HEK293 (cell line): Measurements from ENCODE around the gene SLC25A40.
"Not testable (repeated sequence)": the region's sequence is repeated elsewhere in the genome, so short reads cannot be mapped to it uniquely, and the experiment has no call there.

Experiments used
- CTCF ChIA-PET: fragments of 350-600 bp; formaldehyde crosslinking; extraction: SDS; loops from one replicate; lab custom pipeline; 2021; ENCODE audit warnings: antibody characterized with exemption; lab: Yijun Ruan, JAX
- POLR2A ChIA-PET: fragments of 300-600 bp; formaldehyde crosslinking; extraction: SDS; loops from one replicate; lab custom pipeline; 2020; ENCODE audit warnings: antibody characterized with exemption, inconsistent platforms; lab: Yijun Ruan, JAX
- H3K27ac ChIP-seq: fragments of 200-500 bp; sonication (Bioruptor generic); 2 replicates; pipeline ENCODE4 v1.5.1; 2014; ENCODE audit warnings: low read depth, low read length, control low read depth, inconsistent platforms; ENCODE audit errors: extremely low read depth
- H3K36me3 ChIP-seq, 2 experiments: fragments of 200-500 bp in 1 of 2; sonication (Bioruptor generic) in 1 of 2; 1 replicate in 1 of 2; 2 replicates in 1 of 2; pipeline ENCODE4 v1.5.1; 2014 to 2017; ENCODE audit warnings: inconsistent platforms in 2 of 2, low read length in 2 of 2; ENCODE audit not compliant: control insufficient read depth in 2 of 2, insufficient read depth in 1 of 2
- H3K4me1 ChIP-seq: fragments of 200-500 bp; sonication (Bioruptor generic); 2 replicates; pipeline ENCODE4 v1.5.1; 2014; ENCODE audit warnings: mild to moderate bottlenecking, low read length, inconsistent platforms; ENCODE audit not compliant: control insufficient read depth, insufficient read depth
- H3K4me3 ChIP-seq: 2 replicates; pipeline ENCODE4 v1.5.1; 2011; ENCODE audit warnings: low read depth, mild to moderate bottlenecking, control low read depth, low read length, moderate library complexity
- H3K9me3 ChIP-seq: fragments of 200-500 bp; sonication (Bioruptor generic); 2 replicates; pipeline ENCODE4 v1.5.1; 2014; ENCODE audit warnings: low read depth, low read length, inconsistent platforms; ENCODE audit not compliant: control insufficient read depth, insufficient read depth
- TCF7L2 ChIP-seq: IDR thresholded peaks from 2 replicates; pipeline ENCODE4 v1.6.1; 2011; ENCODE audit warnings: low read depth, mild to moderate bottlenecking, inconsistent platforms, low read length, moderate library complexity, borderline replicate concordance
- WT1 ChIP-seq: fragments of 450-650 bp; formaldehyde crosslinking; IDR thresholded peaks from 2 replicates; pipeline ENCODE4 v1.5.1; 2016; ENCODE audit warnings: missing biosample characterization, missing genetic modification characterization
- ZNF132 ChIP-seq: fragments of 450-650 bp; formaldehyde crosslinking; IDR thresholded peaks from 2 replicates; pipeline ENCODE4 v1.5.1; 2017; ENCODE audit warnings: missing biosample characterization, missing genetic modification characterization, borderline replicate concordance
- ZNF146 ChIP-seq: fragments of 450-650 bp; formaldehyde crosslinking; IDR thresholded peaks from 2 replicates; pipeline ENCODE4 v1.5.1; 2016; ENCODE audit warnings: missing biosample characterization, missing genetic modification characterization
- ZNF184 ChIP-seq: fragments of 450-650 bp; IDR thresholded peaks from 2 replicates; pipeline ENCODE4 v1.5.1; 2018; ENCODE audit warnings: missing biosample characterization, mild to moderate bottlenecking, missing genetic modification characterization
- ZNF239 ChIP-seq: fragments of 450-650 bp; formaldehyde crosslinking; IDR thresholded peaks from 2 replicates; pipeline ENCODE4 v1.5.1; 2016; ENCODE audit warnings: missing biosample characterization, missing genetic modification characterization
- ZNF341 ChIP-seq: fragments of 450-650 bp; formaldehyde crosslinking; IDR thresholded peaks from 2 replicates; pipeline ENCODE4; 2016; ENCODE audit warnings: low read depth, missing biosample characterization, missing genetic modification characterization
- ZNF473 ChIP-seq: fragments of 450-650 bp; formaldehyde crosslinking; IDR thresholded peaks from 2 replicates; pipeline ENCODE4 v1.5.1; 2017; ENCODE audit warnings: missing biosample characterization, missing genetic modification characterization
- ZNF510 ChIP-seq: fragments of 450-650 bp; formaldehyde crosslinking; IDR thresholded peaks from 2 replicates; pipeline ENCODE4 v1.5.1; 2018; ENCODE audit warnings: mild to moderate bottlenecking, missing genetic modification characterization, missing biosample characterization; ENCODE audit not compliant: insufficient replicate concordance
- ZNF544 ChIP-seq: fragments of 450-650 bp; formaldehyde crosslinking; IDR thresholded peaks from 2 replicates; pipeline ENCODE4 v1.5.0; 2017; ENCODE audit warnings: missing biosample characterization, missing genetic modification characterization
- ZNF580 ChIP-seq: fragments of 450-650 bp; formaldehyde crosslinking; IDR thresholded peaks from 2 replicates; pipeline ENCODE4 v1.5.1; 2016; ENCODE audit warnings: missing biosample characterization, missing genetic modification characterization
- ZNF658 ChIP-seq: fragments of 450-650 bp; formaldehyde crosslinking; IDR thresholded peaks from 2 replicates; pipeline ENCODE4; 2016; ENCODE audit warnings: missing biosample characterization, missing genetic modification characterization
- ZNF843 ChIP-seq: fragments of 450-650 bp; formaldehyde crosslinking; IDR thresholded peaks from 2 replicates; pipeline ENCODE4 v1.5.1; 2016; ENCODE audit warnings: missing biosample characterization, missing genetic modification characterization

Gene SLC25A40

GRCh38 chr7:87837597-87837996, 38.6 kb downstream of the SLC25A40 start:
- H3K4me1 ChIP-seq = peaks cover 8% of the 10 kb centered on the region
- ChIA-PET CTCF (interaction anchor here (0.6 to 1.1 kb wide), 2 partner anchors 40 to 614 kb away, joined by 3 read pairs; no protein-coding TSS in a partner anchor), POLR2A (no interaction called here)
- no peaks in the 10 kb centered on the region for H3K9me3 ChIP-seq
- TF ChIP-seq ZNF510 (tag by site-specific recombination) (no peak), ZNF843 (tag by site-specific recombination) (no peak)
- H3K36me3 ChIP-seq = no peaks in the 10 kb centered on the region; a peak in 1 of 3 replicates
- H3K4me3 ChIP-seq = no peak overlapping the region
- H3K27ac ChIP-seq = no peak overlapping the region

GRCh38 chr7:87833130-87833529, 43.0 kb downstream of the SLC25A40 start:
- CTCF ChIA-PET = no interaction called here
- POLR2A ChIA-PET = no interaction called here
- Histone ChIP-seq H3K4me3 (no peak overlapping the region), H3K27ac (no peak overlapping the region), H3K9me3 (no peaks in the 10 kb centered on the region), H3K4me1 (peaks cover 15% of the 10 kb centered on the region), H3K36me3 (no peaks in the 10 kb centered on the region)
- TF ChIP-seq WT1 (tag by site-specific recombination) (peak; percentile 82), ZNF544 (tag by site-specific recombination) (no peak), TCF7L2 (no peak), ZNF184 (tag by site-specific recombination) (no peak)

GRCh38 chr7:87831097-87831496, 45.1 kb downstream of the SLC25A40 start:
- Histone ChIP-seq H3K9me3 (no peaks in the 10 kb centered on the region), H3K27ac (no peak overlapping the region), H3K36me3 (no peaks in the 10 kb centered on the region), H3K4me1 (peaks cover 15% of the 10 kb centered on the region), H3K4me3 (no peak overlapping the region)
- ChIA-PET POLR2A (no interaction called here), CTCF (no interaction called here)
- TF ChIP-seq ZNF239 (tag by site-specific recombination) (no peak), ZNF341 (tag by site-specific recombination) (no peak), ZNF658 (no peak), ZNF473 (tag by site-specific recombination) (no peak), ZNF132 (tag by site-specific recombination) (no peak)

GRCh38 chr7:87828383-87828782, 47.8 kb downstream of the SLC25A40 start:
- H3K9me3 ChIP-seq, H3K36me3 ChIP-seq, H3K4me3 ChIP-seq, H3K27ac ChIP-seq, POLR2A ChIA-PET: not testable (repeated sequence)
- CTCF ChIA-PET = interaction anchor here (1.0 kb wide), 1 partner anchor 60 kb away, joined by 3 read pairs; no protein-coding TSS in a partner anchor
- TF ChIP-seq ZNF580 (tag by site-specific recombination) (0 out of 2 replicates have a peak, but pooled peaks have one; percentile 17), ZNF146 (tag by site-specific recombination) (peak; percentile 50)
- peaks cover 14% of the 10 kb centered on the region for H3K4me1 ChIP-seq

GRCh38 chr7:87825369-87825768, 50.8 kb downstream of the SLC25A40 start:
- H3K4me1 ChIP-seq, H3K36me3 ChIP-seq, POLR2A ChIA-PET, H3K4me3 ChIP-seq, H3K9me3 ChIP-seq, CTCF ChIA-PET, H3K27ac ChIP-seq: not testable (repeated sequence)

- H3K27ac ChIP-seq, H3K4me1 ChIP-seq, POLR2A ChIA-PET, H3K4me3 ChIP-seq, CTCF ChIA-PET, H3K9me3 ChIP-seq, H3K36me3 ChIP-seq: not testable (repeated sequence)
Measured at GRCh38 chr7:87822056-87822455, 54.1 kb downstream of the SLC25A40 start.
